ENCODE results near the gene C16orf74. TPM values are rescaled to one million over a fixed set of nuclear protein-coding genes. Genes with fewer than 3 reads are reported as not detected.

Gene C16orf74
- total RNA-seq, 3 donors from 2014 or later = 0.73 to 1.3 (median 1.0) TPM

DNA sequence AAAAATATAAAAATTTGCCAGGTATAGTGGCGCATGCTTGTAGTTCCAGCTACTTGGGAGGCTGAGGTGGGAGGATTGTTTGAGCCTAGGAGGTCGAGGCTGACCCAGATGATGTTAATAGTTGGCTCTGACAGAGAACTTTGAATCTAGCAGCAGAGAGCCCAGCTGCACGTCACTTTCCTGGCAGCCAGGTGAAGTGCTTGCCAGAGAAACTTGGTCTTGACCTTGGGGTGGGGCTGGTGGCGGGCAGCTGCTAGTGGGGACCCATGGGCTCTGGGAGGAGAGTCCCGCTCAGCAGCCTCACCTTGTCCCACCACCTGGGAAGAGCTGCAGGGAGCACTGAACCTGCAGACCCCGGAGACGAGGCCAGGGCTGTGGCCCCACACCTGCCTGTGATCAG lies 3.1 kb upstream of the C16orf74 start:
- Histone ChIP-seq H3K9me3 (no peaks in the 10 kb centered on the region), H3K4me1 (ENCODE audit: low read depth) (peaks cover 28% of the 10 kb centered on the region), H3K36me3 (ENCODE audit: low read depth) (no peaks in the 10 kb centered on the region), H3K4me3 (no peak overlapping the region)
- TF ChIP-seq, protein P1, sequence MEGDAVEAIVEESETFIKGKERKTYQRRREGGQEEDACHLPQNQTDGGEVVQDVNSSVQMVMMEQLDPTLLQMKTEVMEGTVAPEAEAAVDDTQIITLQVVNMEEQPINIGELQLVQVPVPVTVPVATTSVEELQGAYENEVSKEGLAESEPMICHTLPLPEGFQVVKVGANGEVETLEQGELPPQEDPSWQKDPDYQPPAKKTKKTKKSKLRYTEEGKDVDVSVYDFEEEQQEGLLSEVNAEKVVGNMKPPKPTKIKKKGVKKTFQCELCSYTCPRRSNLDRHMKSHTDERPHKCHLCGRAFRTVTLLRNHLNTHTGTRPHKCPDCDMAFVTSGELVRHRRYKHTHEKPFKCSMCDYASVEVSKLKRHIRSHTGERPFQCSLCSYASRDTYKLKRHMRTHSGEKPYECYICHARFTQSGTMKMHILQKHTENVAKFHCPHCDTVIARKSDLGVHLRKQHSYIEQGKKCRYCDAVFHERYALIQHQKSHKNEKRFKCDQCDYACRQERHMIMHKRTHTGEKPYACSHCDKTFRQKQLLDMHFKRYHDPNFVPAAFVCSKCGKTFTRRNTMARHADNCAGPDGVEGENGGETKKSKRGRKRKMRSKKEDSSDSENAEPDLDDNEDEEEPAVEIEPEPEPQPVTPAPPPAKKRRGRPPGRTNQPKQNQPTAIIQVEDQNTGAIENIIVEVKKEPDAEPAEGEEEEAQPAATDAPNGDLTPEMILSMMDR (IDR thresholded peaks at IDR 0.05) = no peak
- DNase-seq (no peak), ATAC-seq (no peak)
- intact Hi-C loops (cut with DNase I, micrococcal nuclease) = no loop called here

- Histone ChIP-seq H3K4me3 (no peak overlapping the region), H3K36me3 (ENCODE audit: low read depth) (no peaks in the 10 kb centered on the region), H3K9me3 (no peaks in the 10 kb centered on the region), H3K4me1 (ENCODE audit: low read depth) (peaks cover 28% of the 10 kb centered on the region)
- ATAC-seq (peak; percentile 29), DNase-seq (no peak)
- TF ChIP-seq, protein P1 (IDR thresholded peaks at IDR 0.05) = no peak
- intact Hi-C loops (cut with DNase I, micrococcal nuclease) = no loop called here
Measured at GRCh38 chr16:85753559-85753958, 2.7 kb upstream of the C16orf74 start.

- Histone ChIP-seq H3K9me3 (no peaks in the 10 kb centered on the region), H3K4me1 (ENCODE audit: low read depth) (peaks cover 28% of the 10 kb centered on the region), H3K36me3 (ENCODE audit: low read depth) (no peaks in the 10 kb centered on the region), H3K4me3 (no peak overlapping the region)
- intact Hi-C loops (cut with DNase I, micrococcal nuclease) = no loop called here
- peak; percentile 46 for ATAC-seq
- peak in 2 of 3 donors; percentile 31 to 58 for DNase-seq
- TF ChIP-seq, protein P1 (IDR thresholded peaks at IDR 0.05) = no peak
Measured at GRCh38 chr16:85752511-85753420, 1.9 kb upstream of the C16orf74 start.

- DNase-seq (no peak), ATAC-seq (no peak)
- Histone ChIP-seq H3K9me3 (no peaks in the 10 kb centered on the region), H3K4me1 (ENCODE audit: low read depth) (peaks cover 28% of the 10 kb centered on the region), H3K36me3 (ENCODE audit: low read depth) (no peaks in the 10 kb centered on the region), H3K4me3 (no peak overlapping the region)
- intact Hi-C loops (cut with DNase I, micrococcal nuclease) = no loop called here
- TF ChIP-seq, protein P1 (IDR thresholded peaks at IDR 0.05) = no peak
Measured at GRCh38 chr16:85751698-85752501, 1.0 kb upstream of the C16orf74 start.

GRCh38 chr16:85750146-85750826 lies 610 bp downstream of the C16orf74 start:
- Histone ChIP-seq H3K4me1 (ENCODE audit: low read depth) (peaks cover 28% of the 10 kb centered on the region), H3K36me3 (ENCODE audit: low read depth) (no peaks in the 10 kb centered on the region), H3K9me3 (no peaks in the 10 kb centered on the region), H3K4me3 (peak overlapping the region; percentile 11)
- DNase-seq (peak; percentile 39 to 78 (median 60)), ATAC-seq (peak; percentile 15)
- TF ChIP-seq, protein P1 (IDR thresholded peaks at IDR 0.05) = no peak
- intact Hi-C loops (cut with DNase I, micrococcal nuclease) = no loop called here
